ENCODE data around the gene COPB1. TPM values are rescaled to one million over a fixed set of nuclear protein-coding genes. Genes with fewer than 3 reads are reported as not detected.

COPB1 gene
- total and polyA plus RNA-seq, 4 donors: 45.3 to 92.8 (median 69.6) TPM

GRCh38 chr11:14417617-14418374, 81.8 kb downstream of the COPB1 start:
- intact Hi-C loops (cut with DNase I): no loop called here

DNA sequence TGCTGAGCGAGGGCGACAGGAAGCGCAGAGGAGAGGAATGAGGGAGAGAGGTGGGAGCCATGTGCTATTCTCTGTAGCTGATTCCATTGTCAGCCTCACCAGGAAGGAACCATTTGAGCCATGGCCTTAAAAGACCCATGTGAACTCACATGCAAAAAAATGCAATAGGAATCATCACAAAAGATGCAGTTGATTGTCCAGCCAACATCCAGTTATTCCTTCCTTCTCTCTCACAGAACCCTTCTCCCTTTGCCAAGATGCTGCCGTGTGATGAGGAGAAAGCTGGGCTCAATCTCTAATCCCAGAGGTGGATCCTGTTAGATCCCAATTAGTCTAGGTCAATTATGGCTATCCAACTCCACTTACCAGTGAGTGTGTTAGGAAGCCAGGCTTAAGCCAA, 82.4 kb downstream of the COPB1 start:
- H3K9me3 ChIP-seq (ENCODE audit: control insufficient read depth, low read length): no peaks in the 10 kb centered on the region
- 69 to 80% methylated on average over 4 of the region's 4 CpGs for WGBS, 2 donors
- H3K4me1 ChIP-seq (ENCODE audit: control insufficient read depth in 1 of 2, insufficient read depth in 2 of 2, low read length in 2 of 2): peaks cover 2 to 3% of the 10 kb centered on the region in 2 donors
- H3K27ac ChIP-seq (ENCODE audit: low read depth in 1 of 2, low read length in 2 of 2): no peak overlapping the region
- no peak overlapping the region for H3K4me3 ChIP-seq (ENCODE audit: low read length in 2 of 2)
- H3K27me3 ChIP-seq (ENCODE audit: control insufficient read depth in 1 of 2, insufficient read depth in 2 of 2, low read length in 1 of 2): no peaks in the 10 kb centered on the region
- no peaks in the 10 kb centered on the region for H3K36me3 ChIP-seq (ENCODE audit: control insufficient read depth in 1 of 2, insufficient read depth in 2 of 2, low read length in 1 of 2)
- intact Hi-C loops (cut with DNase I): no loop called here
- DNase-seq: no peak
- ATAC-seq (ENCODE audit: low FRiP score): no peak

More at GRCh38 chr11:14417617-14418374, 81.8 kb downstream of the COPB1 start:
- DNase-seq (no peak), ATAC-seq (ENCODE audit: low FRiP score) (no peak)
- Histone ChIP-seq H3K9me3 (ENCODE audit: control insufficient read depth, low read length) (no peaks in the 10 kb centered on the region), H3K4me3 (ENCODE audit: low read length in 2 of 2) (no peak overlapping the region), H3K27ac (ENCODE audit: low read depth in 1 of 2, low read length in 2 of 2) (no peak overlapping the region), H3K4me1 (ENCODE audit: control insufficient read depth in 1 of 2, insufficient read depth in 2 of 2, low read length in 2 of 2) (peaks cover 2 to 3% of the 10 kb centered on the region in 2 donors), H3K36me3 (ENCODE audit: control insufficient read depth in 1 of 2, insufficient read depth in 2 of 2, low read length in 1 of 2) (no peaks in the 10 kb centered on the region), H3K27me3 (ENCODE audit: control insufficient read depth in 1 of 2, insufficient read depth in 2 of 2, low read length in 1 of 2) (no peaks in the 10 kb centered on the region)
- WGBS, 2 donors: 51 to 57% methylated on average over 4 of the region's 4 CpGs

- peaks cover 2 to 5% of the 10 kb centered on the region in 2 donors for H3K4me1 ChIP-seq (ENCODE audit: control insufficient read depth in 1 of 2, insufficient read depth in 2 of 2, low read length in 2 of 2)
- intact Hi-C loops (cut with DNase I): loop anchor here in 1 of 2 donors (5.0 kb wide), 1 partner anchor 42 kb away; no protein-coding TSS in a partner anchor
- no peaks in the 10 kb centered on the region for H3K27me3 ChIP-seq (ENCODE audit: control insufficient read depth in 1 of 2, insufficient read depth in 2 of 2, low read length in 1 of 2)
- H3K4me3 ChIP-seq (ENCODE audit: low read length in 2 of 2): no peak overlapping the region
- no peaks in the 10 kb centered on the region for H3K9me3 ChIP-seq (ENCODE audit: control insufficient read depth, low read length)
- peak overlapping the region in 1 of 2 donors; percentile 47 for H3K27ac ChIP-seq (ENCODE audit: low read depth in 1 of 2, low read length in 2 of 2)
- no peak for ATAC-seq (ENCODE audit: low FRiP score)
- DNase-seq: no peak
- 63% methylated on average over 7 of the region's 7 CpGs for WGBS, 2 donors
- H3K36me3 ChIP-seq (ENCODE audit: control insufficient read depth in 1 of 2, insufficient read depth in 2 of 2, low read length in 1 of 2): no peaks in the 10 kb centered on the region
Measured at GRCh38 chr11:14414470-14415461, 84.8 kb downstream of the COPB1 start.

DNA sequence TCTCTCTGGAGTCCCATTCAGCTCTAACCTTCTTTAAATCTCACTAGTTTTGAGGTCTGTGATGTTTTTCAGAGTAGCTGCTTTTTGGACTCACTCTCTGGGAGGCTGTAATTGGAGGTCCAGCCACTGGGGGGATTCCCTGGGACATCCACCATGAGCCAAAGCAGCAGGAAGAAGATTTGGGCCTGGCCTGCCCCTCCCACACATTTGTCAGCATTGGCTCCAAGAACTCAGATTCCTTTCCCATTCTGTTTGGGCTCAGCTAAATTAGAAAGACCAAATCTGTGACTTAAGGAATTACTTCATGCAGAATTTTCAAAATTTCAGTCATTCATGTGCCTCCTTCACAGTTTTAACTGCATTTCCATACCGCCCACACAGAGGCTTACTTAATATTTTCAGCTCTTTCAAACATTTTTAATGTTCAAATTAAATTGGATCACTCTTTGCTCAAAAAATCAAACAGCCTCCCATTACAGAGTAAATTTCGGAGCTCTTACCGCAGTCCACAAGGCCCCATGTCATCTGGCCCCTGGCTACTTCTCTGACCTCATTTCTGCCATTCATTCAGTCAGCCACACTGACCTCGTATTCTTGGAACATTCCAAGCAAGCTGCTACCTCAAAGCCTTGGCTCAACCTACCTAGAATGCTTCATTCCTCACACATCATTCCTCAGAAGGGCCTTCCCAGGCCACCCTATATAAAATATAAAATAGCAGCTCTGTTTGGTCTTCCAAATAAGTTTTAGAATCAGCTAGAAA, 86.1 kb downstream of the COPB1 start:
- intact Hi-C loops (cut with DNase I): loop anchor here in 1 of 2 donors (5.0 kb wide), 1 partner anchor 41 kb away; no protein-coding TSS in a partner anchor
- 17 to 23% methylated on average over 4 of the region's 4 CpGs for WGBS, 2 donors
- no peak overlapping the region for H3K4me3 ChIP-seq (ENCODE audit: low read length in 2 of 2)
- H3K27me3 ChIP-seq (ENCODE audit: control insufficient read depth in 1 of 2, insufficient read depth in 2 of 2, low read length in 1 of 2): no peaks in the 10 kb centered on the region
- ATAC-seq (ENCODE audit: low FRiP score): peak; percentile 57
- no peaks in the 10 kb centered on the region for H3K36me3 ChIP-seq (ENCODE audit: control insufficient read depth in 1 of 2, insufficient read depth in 2 of 2, low read length in 1 of 2)
- no peaks in the 10 kb centered on the region for H3K9me3 ChIP-seq (ENCODE audit: control insufficient read depth, low read length)
- DNase-seq: peak in 1 of 2 donors; percentile 59
- peak overlapping the region; percentile 15 to 29 for H3K27ac ChIP-seq (ENCODE audit: low read depth in 1 of 2, low read length in 2 of 2)
- peaks cover 2 to 5% of the 10 kb centered on the region in 2 donors for H3K4me1 ChIP-seq (ENCODE audit: control insufficient read depth in 1 of 2, insufficient read depth in 2 of 2, low read length in 2 of 2)

GRCh38 chr11:14411818-14412217, 87.8 kb downstream of the COPB1 start:
- Histone ChIP-seq H3K36me3 (ENCODE audit: control insufficient read depth in 1 of 2, insufficient read depth in 2 of 2, low read length in 1 of 2) (no peaks in the 10 kb centered on the region), H3K4me3 (ENCODE audit: low read length in 2 of 2) (no peak overlapping the region), H3K4me1 (ENCODE audit: control insufficient read depth in 1 of 2, insufficient read depth in 2 of 2, low read length in 2 of 2) (peaks cover 2% of the 10 kb centered on the region in 2 donors), H3K9me3 (ENCODE audit: control insufficient read depth, low read length) (no peaks in the 10 kb centered on the region), H3K27me3 (ENCODE audit: control insufficient read depth in 1 of 2, insufficient read depth in 2 of 2, low read length in 1 of 2) (no peaks in the 10 kb centered on the region), H3K27ac (ENCODE audit: low read depth in 1 of 2, low read length in 2 of 2) (no peak overlapping the region)
- DNase-seq (peak in 1 of 2 donors; percentile 66), ATAC-seq (ENCODE audit: low FRiP score) (peak; percentile 70)
- intact Hi-C loops (cut with DNase I): loop anchor here in 1 of 2 donors (5.0 kb wide), 1 partner anchor 40 kb away; no protein-coding TSS in a partner anchor

GRCh38 chr11:14409891-14410290, 89.7 kb downstream of the COPB1 start:
- intact Hi-C loops (cut with DNase I): loop anchor here in 1 of 2 donors (5.0 kb wide), 1 partner anchor 38 kb away; no protein-coding TSS in a partner anchor
- Histone ChIP-seq H3K4me3 (ENCODE audit: low read length in 2 of 2) (no peak overlapping the region), H3K36me3 (ENCODE audit: control insufficient read depth in 1 of 2, insufficient read depth in 2 of 2, low read length in 1 of 2) (no peaks in the 10 kb centered on the region), H3K4me1 (ENCODE audit: control insufficient read depth in 1 of 2, insufficient read depth in 2 of 2, low read length in 2 of 2) (peaks cover 2% of the 10 kb centered on the region in 2 donors), H3K9me3 (ENCODE audit: control insufficient read depth, low read length) (no peaks in the 10 kb centered on the region), H3K27me3 (ENCODE audit: control insufficient read depth in 1 of 2, insufficient read depth in 2 of 2, low read length in 1 of 2) (no peaks in the 10 kb centered on the region), H3K27ac (ENCODE audit: low read depth in 1 of 2, low read length in 2 of 2) (no peak overlapping the region)
- 56 to 57% methylated on average over 3 of the region's 3 CpGs for WGBS, 2 donors
- ATAC-seq (ENCODE audit: low FRiP score) (no peak), DNase-seq (no peak)

DNA sequence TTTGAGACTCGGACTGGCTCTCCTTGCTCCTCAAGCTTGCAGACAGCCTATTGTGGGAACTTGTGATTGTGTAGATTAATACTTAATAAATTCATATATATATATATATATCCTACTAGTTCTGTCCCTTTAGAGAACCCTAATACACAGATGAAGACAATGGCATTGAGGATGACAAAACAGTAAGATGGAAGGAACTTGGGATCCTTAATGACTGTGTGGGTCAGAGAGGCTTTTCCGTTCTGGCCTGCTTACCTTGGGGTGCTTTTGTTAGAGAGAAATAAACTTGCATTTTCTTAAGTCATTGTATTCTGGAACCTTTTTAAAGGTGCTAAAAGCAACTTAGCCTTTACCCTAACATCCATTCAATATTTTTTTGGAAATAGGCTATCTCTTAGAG, 91.0 kb downstream of the COPB1 start:
- 91 to 94% methylated on average over 2 of the region's 2 CpGs for WGBS, 2 donors

More for the DNA sequence above, 91.0 kb downstream of the COPB1 start:
- ATAC-seq (ENCODE audit: low FRiP score) (no peak), DNase-seq (no peak)
- Histone ChIP-seq H3K4me1 (ENCODE audit: control insufficient read depth in 1 of 2, insufficient read depth in 2 of 2, low read length in 2 of 2) (peaks cover 2% of the 10 kb centered on the region in 2 donors), H3K4me3 (ENCODE audit: low read length in 2 of 2) (no peak overlapping the region), H3K9me3 (ENCODE audit: control insufficient read depth, low read length) (no peaks in the 10 kb centered on the region), H3K36me3 (ENCODE audit: control insufficient read depth in 1 of 2, insufficient read depth in 2 of 2, low read length in 1 of 2) (no peaks in the 10 kb centered on the region), H3K27ac (ENCODE audit: low read depth in 1 of 2, low read length in 2 of 2) (no peak overlapping the region), H3K27me3 (ENCODE audit: control insufficient read depth in 1 of 2, insufficient read depth in 2 of 2, low read length in 1 of 2) (no peaks in the 10 kb centered on the region)
- intact Hi-C loops (cut with DNase I): no loop called here
